GM10847 (cell line): ENCODE measurements around the gene LRRC8E.

ENCODE experiments used
- POLR2A ChIP-seq: IDR thresholded peaks from 2 replicates; pipeline ENCODE4 v1.6.1; 2011; ENCODE audit not compliant: insufficient read length; ENCODE audit errors: extremely low read depth

Gene LRRC8E

DNA sequence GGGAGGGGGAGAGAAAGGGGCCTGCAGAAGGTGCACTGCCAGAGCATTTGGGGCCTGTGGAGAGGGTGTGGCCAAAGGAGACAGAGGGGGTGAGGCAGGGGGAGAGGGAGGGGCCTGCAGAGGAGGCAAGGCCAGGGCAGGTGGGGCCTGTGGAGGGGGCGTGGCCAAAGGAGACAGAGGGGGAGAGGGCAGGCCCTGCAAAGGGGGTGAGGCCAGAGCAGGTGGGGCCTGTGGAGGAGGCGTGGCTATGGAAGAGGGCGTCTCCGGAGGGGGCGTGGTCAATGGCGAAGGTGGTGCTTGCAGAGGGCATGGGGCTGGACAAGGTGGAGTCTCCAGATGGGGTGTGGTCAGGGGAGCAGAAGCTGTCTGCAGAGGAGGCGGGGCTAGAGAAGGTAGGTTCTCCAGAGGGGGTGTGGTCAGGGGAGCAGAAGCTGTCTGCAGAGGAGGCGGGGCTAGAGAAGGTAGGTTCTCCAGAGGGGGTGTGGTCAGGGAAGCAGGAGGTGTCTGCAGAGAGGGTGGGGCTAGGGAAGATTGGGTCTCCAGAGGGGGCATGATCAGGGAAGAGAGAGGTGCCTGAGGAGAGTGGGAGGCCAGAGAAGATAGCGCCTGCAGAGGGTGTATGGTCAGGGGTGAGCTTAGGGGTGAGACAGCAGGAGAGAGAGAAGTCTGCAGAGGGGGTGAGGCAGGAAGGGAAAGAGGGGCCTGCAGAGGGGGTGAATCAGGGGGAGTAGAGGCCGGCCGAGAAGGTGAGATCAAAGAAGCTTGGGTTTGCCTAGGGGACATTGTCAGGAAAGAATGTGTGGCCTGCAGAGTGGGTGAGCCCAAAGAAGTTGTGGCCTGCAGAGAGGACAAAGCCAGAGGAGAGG, 17.5 kb upstream of the LRRC8E start:
- no peak for TF ChIP-seq POLR2A

DNA sequence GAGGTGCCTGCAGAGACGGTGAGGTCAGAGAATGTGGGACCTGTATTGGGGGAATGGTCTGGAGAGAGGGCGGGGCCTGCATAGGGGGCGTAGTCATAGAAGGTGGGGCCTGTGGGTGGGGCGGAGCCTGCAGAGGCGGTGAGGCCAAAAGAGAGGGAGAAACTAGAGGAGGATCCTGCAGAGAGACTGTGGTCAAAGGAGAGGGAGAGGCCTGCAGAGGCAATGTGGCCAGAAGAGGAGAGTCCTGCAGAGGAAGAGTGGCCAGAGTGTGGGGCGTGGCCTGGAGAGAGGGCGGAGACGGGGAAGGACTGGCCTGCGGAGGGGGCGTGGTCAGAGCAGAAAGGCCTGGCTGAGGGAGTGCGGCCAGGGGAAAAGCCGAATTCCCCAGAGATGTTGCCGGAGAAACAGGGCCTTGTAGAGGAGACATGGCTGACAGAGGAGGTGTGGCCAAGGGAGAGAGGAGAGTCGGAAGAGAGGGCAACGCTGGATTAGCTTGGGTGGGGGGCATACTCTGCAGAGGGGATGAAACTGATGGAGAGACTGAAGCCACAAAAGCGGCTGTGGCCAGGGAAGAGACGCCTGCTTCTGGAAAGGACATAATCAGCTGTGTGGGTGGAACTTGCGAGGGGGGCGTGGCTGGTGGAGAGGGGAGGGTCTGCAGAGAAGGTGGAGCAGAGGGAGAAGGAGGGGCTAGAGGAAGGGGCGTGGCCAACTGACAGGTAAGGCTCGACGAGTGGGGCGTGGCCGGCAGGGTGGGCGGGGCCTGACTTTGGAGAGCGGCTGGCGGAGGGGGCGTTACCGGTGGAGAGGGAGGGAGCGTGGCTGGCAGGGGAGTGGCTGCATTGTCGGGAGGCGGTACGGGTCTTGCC, 16.6 kb upstream of the LRRC8E start:
- no peak for TF ChIP-seq POLR2A

DNA sequence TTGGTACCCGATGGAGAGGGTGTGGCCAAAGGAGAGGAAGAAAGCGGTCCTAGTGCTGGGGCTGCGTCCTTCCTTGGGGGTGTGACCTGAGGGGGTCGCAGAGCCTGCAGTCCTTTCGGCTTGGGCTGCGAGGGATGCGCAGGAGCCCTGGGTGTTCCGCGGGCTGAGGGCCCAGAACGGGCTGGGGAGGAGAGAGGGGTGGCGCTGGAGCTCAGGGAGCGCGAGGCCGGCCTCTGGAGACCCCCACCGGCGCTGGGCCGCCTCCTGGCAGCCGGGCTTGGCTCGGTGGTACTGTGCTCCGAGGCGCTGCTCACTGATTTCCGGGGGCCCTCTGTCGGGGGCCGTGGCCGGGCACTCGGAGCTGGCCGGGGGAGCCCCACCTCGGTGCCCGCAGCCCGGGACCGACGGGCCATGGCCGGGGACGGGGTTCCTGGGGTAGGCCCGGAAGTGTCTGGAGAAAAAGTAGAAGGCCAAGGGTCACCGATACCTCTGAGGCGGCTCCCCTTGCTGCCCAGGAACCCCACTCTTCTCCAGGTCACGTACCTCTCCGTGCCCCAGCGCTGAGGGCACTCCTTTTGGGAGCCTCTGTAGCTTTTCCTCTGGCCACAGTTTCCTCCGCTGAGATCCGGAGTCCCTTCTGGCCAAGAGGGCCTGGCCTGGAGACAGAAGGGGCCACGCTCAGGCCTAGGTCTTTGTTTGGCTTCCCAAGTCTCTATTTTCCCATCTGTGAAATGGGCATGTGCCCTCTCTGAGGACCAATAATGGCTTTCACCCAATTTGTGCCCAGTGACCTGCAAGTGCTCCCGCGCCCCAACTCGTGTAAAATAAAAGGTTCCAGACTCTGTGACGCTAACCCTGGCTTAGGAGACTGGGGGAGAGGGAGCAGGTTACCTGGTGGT, 15.8 kb upstream of the LRRC8E start:
- no peak for TF ChIP-seq POLR2A

DNA sequence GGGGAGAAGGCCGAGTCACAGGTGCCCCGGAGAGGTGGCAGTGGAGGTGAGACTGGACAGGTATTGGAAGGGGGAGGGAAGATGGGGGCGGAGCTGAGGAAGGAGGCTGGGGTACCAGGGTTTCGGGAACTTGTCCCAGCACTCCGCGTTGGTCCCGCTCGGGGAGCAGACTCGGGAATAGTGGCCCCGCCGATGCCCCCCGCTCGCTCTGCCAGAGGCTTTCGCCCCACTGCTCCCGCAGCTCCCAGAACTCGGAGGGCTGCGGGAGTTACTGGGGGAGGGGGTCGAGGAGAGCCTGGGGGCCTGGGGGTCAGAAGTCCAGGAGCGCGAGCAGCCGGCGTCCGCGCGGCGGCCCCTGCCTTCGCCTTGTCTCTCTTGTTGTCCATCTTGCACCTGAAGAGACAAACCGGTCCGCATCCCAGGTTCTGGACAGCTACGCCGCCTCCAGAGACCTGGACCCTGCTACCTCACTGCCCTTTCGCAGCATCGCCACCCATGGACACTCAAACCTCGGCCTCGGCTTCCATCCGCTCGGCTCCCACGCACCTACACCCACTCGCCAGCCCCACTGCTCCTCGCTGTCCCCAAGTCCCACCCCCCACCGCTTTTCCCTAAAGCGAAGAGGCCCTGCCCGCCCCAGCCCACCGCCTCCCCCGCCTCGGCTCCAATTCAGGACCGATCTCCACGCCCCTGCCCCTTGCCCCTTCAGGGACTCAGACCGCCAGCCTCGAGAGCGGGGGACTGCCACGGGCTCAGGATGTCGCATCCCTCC, 14.8 kb upstream of the LRRC8E start:
- no peak for TF ChIP-seq POLR2A

DNA sequence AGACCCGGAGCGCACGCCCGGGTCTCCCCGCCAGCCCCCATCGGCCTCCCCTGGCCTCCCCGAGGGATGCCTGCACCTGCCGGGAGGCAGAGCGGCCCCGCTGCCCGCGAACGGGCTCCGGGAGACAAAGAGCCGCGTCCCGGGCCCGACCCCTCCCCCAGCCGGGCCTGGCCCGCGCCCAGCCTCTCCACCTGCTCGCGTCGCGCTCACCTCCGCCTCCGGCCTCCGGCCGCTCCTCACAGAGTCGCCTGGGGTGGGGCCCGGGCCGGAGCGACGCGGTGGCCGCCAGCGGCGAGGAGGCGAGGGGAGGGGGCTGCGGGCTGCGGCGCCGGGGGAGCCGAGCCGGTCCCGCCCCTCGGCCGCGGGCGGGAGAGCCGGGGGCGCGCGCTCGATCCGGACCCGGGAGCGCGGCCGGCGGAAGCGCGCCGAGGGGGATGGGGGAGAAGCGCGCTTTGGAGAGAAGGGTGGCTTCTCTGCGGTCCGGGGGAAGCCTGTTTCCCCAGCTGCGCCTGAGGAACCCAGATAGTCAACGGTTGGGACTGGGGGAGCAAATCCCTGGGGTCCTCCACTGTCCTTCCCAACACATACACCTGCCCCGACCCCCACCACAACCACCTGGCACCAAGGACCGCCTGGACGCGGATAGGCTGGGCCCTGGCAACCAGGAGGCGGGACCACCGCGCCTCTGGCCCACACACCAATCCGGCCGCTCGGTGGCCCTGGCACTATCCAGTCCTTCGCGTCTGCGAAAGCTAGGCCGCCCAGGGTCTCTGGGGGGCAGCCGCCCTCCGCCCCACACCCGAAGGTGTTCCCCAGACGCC, 14.0 kb upstream of the LRRC8E start, which contains the start of gene PRR36:
Gene PRR36, minus strand, starts transcription at position 315 of the 821 bp plus-strand sequence. CDS start 701 bp downstream, outside the sequence.
- TF ChIP-seq POLR2A = no peak

DNA sequence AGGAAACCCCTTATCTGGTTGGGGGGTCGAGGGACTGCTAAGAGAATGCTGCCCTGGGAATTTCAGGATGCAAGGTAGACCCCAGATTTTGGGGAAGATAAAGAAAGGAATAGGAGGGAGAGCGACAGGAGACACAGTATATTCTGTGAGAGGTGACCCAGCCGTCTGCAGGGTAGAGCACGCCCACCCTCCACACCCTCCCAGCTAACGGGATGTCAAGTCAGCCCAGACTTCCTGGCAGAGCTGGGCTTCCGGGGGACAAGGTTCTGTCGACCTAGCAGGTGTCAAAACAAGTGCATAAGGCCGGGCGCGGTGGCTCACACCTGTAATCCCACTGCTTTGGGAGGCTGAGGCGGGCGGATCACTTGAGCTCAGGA, 13.4 kb upstream of the LRRC8E start:
- TF ChIP-seq POLR2A = no peak

DNA sequence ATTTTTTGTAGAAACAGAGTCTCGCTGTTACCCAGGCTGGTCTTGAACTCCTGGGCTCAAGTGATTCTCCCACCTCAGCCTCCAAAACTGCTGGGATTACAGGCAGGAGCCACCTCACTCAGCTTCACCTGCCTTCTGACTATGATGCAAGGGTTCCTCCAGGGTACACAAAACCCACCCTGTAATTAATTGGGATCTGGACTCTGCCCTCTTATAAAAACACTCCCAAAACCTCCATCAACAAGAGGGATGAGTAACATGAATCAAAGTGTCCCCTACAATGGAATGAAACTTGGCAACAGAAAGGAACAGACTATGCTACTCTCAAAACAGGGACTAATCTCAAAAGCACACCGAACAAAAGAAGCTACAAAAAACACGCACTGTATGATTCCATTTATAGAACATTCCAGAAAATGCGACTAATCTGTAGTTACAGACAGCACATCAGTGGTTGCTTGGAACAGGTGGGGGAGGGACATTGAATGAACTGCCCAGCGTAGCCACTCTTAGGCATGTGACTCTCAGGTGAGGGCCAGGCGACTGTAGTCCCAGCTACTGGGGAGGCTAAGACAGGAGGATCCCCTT, 11.0 kb upstream of the LRRC8E start:
- no peak for TF ChIP-seq POLR2A

DNA sequence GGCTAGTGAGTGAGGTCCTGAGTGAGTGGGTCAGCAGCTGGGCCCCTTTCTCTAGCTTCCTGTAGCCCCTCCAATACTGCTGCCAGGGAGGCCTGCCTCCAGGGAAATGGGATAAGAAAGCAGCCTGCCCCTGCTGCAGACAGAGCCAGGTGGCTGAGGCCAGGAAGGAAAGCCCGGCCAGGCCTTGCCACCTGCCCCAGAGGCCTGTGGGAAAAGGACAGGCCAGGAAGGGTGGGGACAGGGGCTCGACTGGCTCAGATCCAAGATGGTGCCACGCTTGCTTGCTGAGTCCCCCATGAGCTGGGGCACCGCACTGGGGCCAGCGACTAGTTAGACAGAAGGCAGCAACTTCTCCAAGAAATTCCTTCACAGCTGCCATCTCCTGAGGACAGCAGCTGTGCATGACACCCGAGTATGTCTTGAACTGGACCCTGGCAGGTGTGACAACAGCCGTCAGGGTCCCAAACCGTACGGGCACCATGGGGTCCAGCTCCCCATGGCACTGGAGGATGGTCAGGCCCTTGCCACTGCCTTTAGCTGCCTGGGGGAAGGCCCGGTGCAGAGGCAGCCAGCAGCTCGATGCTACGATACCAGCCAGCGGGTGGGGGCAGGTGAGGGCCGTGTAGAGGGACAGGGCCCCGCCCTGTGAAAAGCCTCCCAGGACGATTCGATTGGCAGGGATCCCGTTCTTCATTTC, 9.1 kb upstream of the LRRC8E start:
- TF ChIP-seq POLR2A = no peak

DNA sequence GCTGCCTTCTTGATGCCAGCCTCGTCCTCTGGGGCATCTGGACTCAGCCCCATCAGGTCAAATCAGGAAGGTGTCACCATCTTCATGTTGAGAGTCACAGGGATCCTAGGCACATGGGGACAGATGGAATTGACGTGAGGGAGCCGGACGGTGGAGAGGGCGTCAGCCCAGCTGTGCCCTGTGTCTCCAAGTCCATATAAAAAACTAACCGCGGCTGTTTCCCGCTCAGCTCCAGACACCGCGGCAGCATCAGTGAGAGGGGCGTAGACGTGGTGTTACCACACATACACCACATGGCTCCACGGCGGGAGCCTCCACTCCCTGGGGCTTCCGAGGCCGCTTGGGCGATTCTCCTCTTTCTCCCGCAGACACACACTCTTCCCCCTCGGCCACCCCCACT, 8.5 kb upstream of the LRRC8E start:
- TF ChIP-seq POLR2A = no peak

DNA sequence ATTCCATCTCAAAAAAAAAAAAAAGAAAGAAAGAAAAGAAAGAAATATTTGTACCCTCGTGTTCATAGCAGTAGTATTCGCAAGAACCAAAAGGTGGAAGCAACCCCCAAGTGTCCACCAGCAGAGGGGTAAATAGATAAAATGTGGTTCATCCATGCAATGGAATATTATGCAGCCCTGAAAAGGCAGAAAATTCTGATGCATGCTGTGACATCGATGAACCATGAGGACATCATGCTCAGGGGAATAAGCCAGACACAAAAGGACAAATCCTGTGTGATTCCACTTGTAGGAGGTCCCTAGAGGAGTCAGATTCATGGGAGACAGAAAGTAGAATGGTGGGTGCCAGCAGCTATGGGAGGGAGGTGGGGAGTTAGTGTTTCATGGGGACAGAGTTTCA, 6.4 kb upstream of the LRRC8E start:
- no peak for TF ChIP-seq POLR2A

DNA sequence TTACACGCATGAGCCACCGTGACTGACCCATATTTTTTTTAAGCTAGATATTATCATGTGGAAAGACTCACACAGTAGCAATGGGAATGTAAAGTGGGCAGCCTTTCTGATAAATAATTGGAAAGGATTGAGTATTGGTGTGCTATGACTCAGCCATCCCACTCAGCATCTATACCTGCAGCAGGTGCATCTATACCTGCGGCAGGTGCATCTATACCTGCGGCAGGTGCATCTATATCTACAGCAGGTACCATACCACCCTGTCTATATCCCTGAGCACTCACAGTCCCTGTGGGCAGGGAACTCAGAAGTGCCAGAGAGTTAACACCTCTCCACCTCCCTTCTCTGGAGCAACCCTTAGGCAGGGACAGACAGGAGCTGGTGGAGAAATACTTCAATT, 5.2 kb upstream of the LRRC8E start:
- TF ChIP-seq POLR2A = no peak

DNA sequence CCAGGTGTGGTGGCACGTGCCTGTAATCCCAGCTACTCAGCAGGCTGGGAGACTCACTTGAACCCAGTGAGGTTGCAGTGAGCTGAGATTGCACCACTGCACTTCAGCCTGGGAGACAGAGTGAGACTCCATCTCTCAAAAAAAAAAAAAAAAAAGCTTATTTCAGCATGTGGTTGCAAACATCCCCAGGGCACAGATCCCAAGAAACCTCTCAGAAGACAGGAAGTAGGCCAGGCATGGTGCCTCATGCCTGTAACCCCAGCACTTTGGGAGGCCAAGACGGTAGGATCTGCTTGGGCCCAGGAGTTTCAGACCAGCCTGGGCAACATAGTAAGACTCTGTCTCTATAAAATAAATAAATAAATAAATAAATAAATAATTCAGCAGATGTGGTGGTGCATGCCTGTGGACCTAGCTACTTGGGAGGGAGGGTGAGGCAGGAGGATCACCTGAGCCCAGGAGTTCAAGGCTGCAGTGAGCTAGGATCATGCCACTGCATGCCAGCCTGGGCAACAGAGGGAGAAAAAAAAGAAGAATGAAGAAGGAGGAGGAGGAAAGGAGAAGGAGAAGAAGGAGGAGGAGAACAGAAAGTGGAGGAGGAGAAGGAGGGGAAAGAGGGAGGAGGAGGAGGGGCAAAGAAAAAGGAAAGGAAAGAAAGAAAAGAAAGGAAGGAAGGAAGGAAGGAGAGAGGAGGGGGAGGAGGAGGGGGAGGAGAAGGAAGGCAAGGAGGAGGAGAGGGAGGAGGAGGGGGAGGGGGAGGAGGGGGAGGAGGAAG, 4.3 kb upstream of the LRRC8E start:
- TF ChIP-seq POLR2A = no peak
